Measurements from ENCODE around the gene TBC1D25.

DNA sequence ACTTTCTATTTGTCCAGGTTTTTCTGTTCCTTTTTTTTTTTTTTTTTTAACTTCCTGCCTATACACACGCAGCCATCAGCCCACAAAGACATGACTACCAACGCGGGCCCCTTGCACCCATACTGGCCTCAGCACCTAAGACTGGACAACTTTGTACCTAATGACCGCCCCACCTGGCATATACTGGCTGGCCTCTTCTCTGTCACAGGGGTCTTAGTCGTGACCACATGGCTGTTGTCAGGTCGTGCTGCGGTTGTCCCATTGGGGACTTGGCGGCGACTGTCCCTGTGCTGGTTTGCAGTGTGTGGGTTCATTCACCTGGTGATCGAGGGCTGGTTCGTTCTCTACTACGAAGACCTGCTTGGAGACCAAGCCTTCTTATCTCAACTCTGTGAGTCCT, 15.8 kb upstream of the TBC1D25 start:
- TF ChIP-seq ELF4 (IDR thresholded peaks at IDR 0.05) (no peak), SP1 (IDR thresholded peaks at IDR 0.05) (no peak), TARDBP (IDR thresholded peaks at IDR 0.05) (no peak), ARNT (IDR thresholded peaks at IDR 0.05) (no peak), FOXA1 (IDR thresholded peaks at IDR 0.05) (no peak), L3MBTL2 (conservative IDR thresholded peaks at IDR 0.05) (no peak), HDGF (IDR thresholded peaks at IDR 0.05; ENCODE audit: borderline replicate concordance) (no peak), FOXK2 (IDR thresholded peaks at IDR 0.05) (no peak), ZNF384 (IDR thresholded peaks at IDR 0.05) (no peak), SUZ12 (IDR thresholded peaks at IDR 0.05) (no peak)
- TF ChIP-seq, protein P1, sequence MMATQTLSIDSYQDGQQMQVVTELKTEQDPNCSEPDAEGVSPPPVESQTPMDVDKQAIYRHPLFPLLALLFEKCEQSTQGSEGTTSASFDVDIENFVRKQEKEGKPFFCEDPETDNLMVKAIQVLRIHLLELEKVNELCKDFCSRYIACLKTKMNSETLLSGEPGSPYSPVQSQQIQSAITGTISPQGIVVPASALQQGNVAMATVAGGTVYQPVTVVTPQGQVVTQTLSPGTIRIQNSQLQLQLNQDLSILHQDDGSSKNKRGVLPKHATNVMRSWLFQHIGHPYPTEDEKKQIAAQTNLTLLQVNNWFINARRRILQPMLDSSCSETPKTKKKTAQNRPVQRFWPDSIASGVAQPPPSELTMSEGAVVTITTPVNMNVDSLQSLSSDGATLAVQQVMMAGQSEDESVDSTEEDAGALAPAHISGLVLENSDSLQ (IDR thresholded peaks at IDR 0.05), result no peak
